K562 (cell line): ENCODE measurements around the gene RASGRP4. TPM values are rescaled to one million over a fixed set of nuclear protein-coding genes. Genes with fewer than 3 reads are reported as not detected.

Source experiments
- ATAC-seq: fragments of 200-7000 bp; cut with Tn5 transposase; 3 replicates; pipeline ENCODE4 v1.9.1; 2020; ENCODE audit warnings: moderate library complexity
- Bru-seq: library from RNA; stranded (reverse); fragments of 400-500 nt; gene quantifications from one replicate; lab custom pipeline; 2021; lab: Mats Ljungman, UMichigan
- BruChase-seq, 2 experiments: library from RNA; stranded (reverse); fragments of 400-500 nt; gene quantifications; one replicate each; lab custom pipeline; 2021; lab: Mats Ljungman, UMichigan
- BruUV-seq: library from RNA; stranded (reverse); fragments of 400-500 nt; replicated peaks from 2 replicates; lab custom pipeline; 2021; lab: Mats Ljungman, UMichigan
- CTCF ChIA-PET: fragments of 300-600 bp; formaldehyde crosslinking; extraction: SDS; loops from one replicate; lab custom pipeline; 2021; ENCODE audit warnings: low intra/inter-chr PET ratio; lab: Yijun Ruan, JAX
- POLR2A ChIA-PET: fragments of 300-600, 350-650 bp; sonication (Branson Sonifier 250); formaldehyde crosslinking; extraction: SDS; loops from one replicate; lab custom pipeline; 2021; ENCODE audit warnings: antibody characterized with exemption, inconsistent platforms; lab: Yijun Ruan, JAX
- DNase-seq, 4 experiments: peaks; one replicate each; pipeline versions ENCODE4 v3.0.0 to v3.0.0-alpha.2; 2011 to 2018; ENCODE audit warnings: low spot score in 3 of 4, mixed read lengths in 3 of 4; ENCODE audit errors: extremely low read depth in 1 of 4
- FAIRE-seq: peaks from 2 replicates; lab custom pipeline; 2011; peaks lifted over from hg19 to GRCh38; lab: Jason Lieb, UNC
- H2AFZ ChIP-seq: 2 replicates; pipeline ENCODE4 v1.6.0; 2011; ENCODE audit warnings: low read depth, low read length, control low read depth, inconsistent platforms
- H3K27ac ChIP-seq: fragments of 200-600 bp; 3 replicates; pipeline ENCODE4 v1.8.0; 2011; ENCODE audit warnings: low read depth, mild to moderate bottlenecking, control low read depth, inconsistent platforms, low read length, moderate library complexity, mixed read lengths; ENCODE audit errors: extremely low read depth
- H3K27me3 ChIP-seq, 2 experiments: fragments of 300-600 bp in 1 of 2; 2 replicates in 1 of 2; 3 replicates in 1 of 2; pipeline versions ENCODE4 v1.6.0 to v1.8.0; 2011; ENCODE audit warnings: inconsistent platforms in 2 of 2, low read length in 2 of 2, mild to moderate bottlenecking in 1 of 2, mixed read lengths in 1 of 2, moderate library complexity in 1 of 2; ENCODE audit not compliant: control insufficient read depth in 2 of 2, insufficient read depth in 2 of 2
- H3K36me3 ChIP-seq: fragments of 300-600 bp; 3 replicates; pipeline ENCODE4 v1.8.0; 2011; ENCODE audit warnings: mild to moderate bottlenecking, low read length, inconsistent platforms; ENCODE audit not compliant: control insufficient read depth, insufficient read depth
- H3K4me1 ChIP-seq, 2 experiments: fragments of 200-600 bp in 1 of 2; replicated peaks in 1 of 2; 2 replicates in 1 of 2; 3 replicates in 1 of 2; pipeline versions ENCODE4 v1.5.1 to v1.8.0; 2011; ENCODE audit warnings: inconsistent platforms in 2 of 2, low read length in 2 of 2, mild to moderate bottlenecking in 1 of 2, mixed read lengths in 1 of 2, moderate library complexity in 1 of 2; ENCODE audit not compliant: control insufficient read depth in 2 of 2, insufficient read depth in 2 of 2
- H3K4me2 ChIP-seq: 2 replicates; pipeline ENCODE4 v1.6.1; 2011; ENCODE audit warnings: low read length, control low read depth, inconsistent platforms, mixed read lengths; ENCODE audit not compliant: insufficient read depth
- H3K4me3 ChIP-seq: fragments of 200-600 bp; sonication (generic), shearing (Covaris generic); 2 replicates; pipeline ENCODE4 v1.5.1; 2016; ENCODE audit warnings: control low read depth, inconsistent platforms
- H3K79me2 ChIP-seq: fragments of 200-600 bp; 3 replicates; pipeline ENCODE4 v1.8.0; 2011; ENCODE audit warnings: low read length, inconsistent platforms; ENCODE audit not compliant: control insufficient read depth, insufficient read depth
- H3K9ac ChIP-seq, 2 experiments: 2 replicates each; pipeline versions ENCODE4 v1.6.0 to v1.6.1; 2011; ENCODE audit warnings: low read depth in 2 of 2, low read length in 2 of 2, control low read depth in 1 of 2, inconsistent platforms in 1 of 2, mild to moderate bottlenecking in 1 of 2, mixed read lengths in 1 of 2; ENCODE audit not compliant: insufficient read depth in 1 of 2
- H3K9me1 ChIP-seq: one replicate; pipeline ENCODE4 v1.6.0; 2011; ENCODE audit warnings: inconsistent platforms, mild to moderate bottlenecking, low read length, moderate library complexity; ENCODE audit not compliant: control insufficient read depth, insufficient read depth
- H3K9me3 ChIP-seq: replicated peaks from 2 replicates; pipeline ENCODE4 v1.5.1; 2011; ENCODE audit warnings: low read depth, low read length, inconsistent platforms; ENCODE audit not compliant: control insufficient read depth, insufficient read depth
- H4K20me1 ChIP-seq: replicated peaks from 2 replicates; pipeline ENCODE4 v1.6.1; 2011; ENCODE audit warnings: low read length, inconsistent platforms, mixed read lengths; ENCODE audit not compliant: control insufficient read depth, insufficient read depth
- ARID2 ChIP-seq: fragments of 450-650 bp; IDR thresholded peaks from 2 replicates; pipeline ENCODE4 v1.6.1; 2017; ENCODE audit warnings: antibody characterized with exemption, mild to moderate bottlenecking
- CHCHD3 ChIP-seq: fragments of 250-450 bp; sonication (Bioruptor Pico); IDR thresholded peaks from 2 replicates; pipeline ENCODE4 v2.1.2; 2022; ENCODE audit warnings: mild to moderate bottlenecking
- E2F3 ChIP-seq: fragments of 250-450 bp; sonication (Bioruptor Pico); IDR thresholded peaks from 2 replicates; pipeline ENCODE4 v1.4.0; 2020; ENCODE audit warnings: mild to moderate bottlenecking
- ELF2 ChIP-seq: fragments of 250-450 bp; sonication (Bioruptor Pico); IDR thresholded peaks from 2 replicates; pipeline ENCODE4 v1.5.0; 2021; ENCODE audit warnings: mild to moderate bottlenecking
- FOXM1 ChIP-seq, 2 experiments: fragments of 450-650 bp in 1 of 2; sonication (generic) in 1 of 2; formaldehyde crosslinking in 1 of 2; IDR thresholded peaks; 2 replicates each; pipeline versions ENCODE4 v1.6.1 to v1.9.0; 2017 to 2022; ENCODE audit warnings: low read depth in 2 of 2, mild to moderate bottlenecking in 2 of 2, missing genetic modification reagents in 1 of 2, moderate library complexity in 1 of 2
- HBP1 ChIP-seq: fragments of 450-650 bp; formaldehyde crosslinking; IDR thresholded peaks from 2 replicates; pipeline ENCODE4 v1.4.0; 2022; ENCODE audit warnings: missing genetic modification characterization
- ILK ChIP-seq: fragments of 450-650 bp; IDR thresholded peaks from 2 replicates; pipeline ENCODE4 v1.6.1; 2016; ENCODE audit warnings: missing genetic modification characterization, low read depth, mild to moderate bottlenecking, missing compliant biosample characterization, moderate library complexity, borderline replicate concordance
- NFRKB ChIP-seq: fragments of 450-650 bp; IDR thresholded peaks from 2 replicates; pipeline ENCODE4 v1.6.1; 2016; ENCODE audit warnings: low read depth
- NR1H2 ChIP-seq: sonication (generic); formaldehyde crosslinking; IDR thresholded peaks from 2 replicates; pipeline ENCODE4 v1.4.0; 2020; ENCODE audit warnings: mild to moderate bottlenecking, missing genetic modification reagents
- PTBP1 ChIP-seq: fragments of 200-400 bp; formaldehyde crosslinking; IDR thresholded peaks from 2 replicates; pipeline ENCODE4 v1.6.1; 2017; ENCODE audit warnings: low read depth, low read length
- RBFOX2 ChIP-seq: fragments of 200-400 bp; formaldehyde crosslinking; IDR thresholded peaks from 2 replicates; pipeline ENCODE4 v1.6.1; 2017; ENCODE audit warnings: low read depth, mild to moderate bottlenecking, low read length, moderate library complexity
- SIN3A ChIP-seq, 2 experiments: fragments of 150-350 bp in 1 of 2; IDR thresholded peaks; 2 replicates each; pipeline ENCODE4 v1.6.1; 2011 to 2016; ENCODE audit warnings: borderline replicate concordance in 2 of 2, low read depth in 2 of 2, low read length in 2 of 2, mild to moderate bottlenecking in 2 of 2, moderate library complexity in 2 of 2; ENCODE audit not compliant: control insufficient read depth in 1 of 2
- TRIM28 ChIP-seq: fragments of 450-650 bp; IDR thresholded peaks from 2 replicates; pipeline ENCODE4 v1.6.1; 2017
- ZBTB7A ChIP-seq: IDR thresholded peaks from 2 replicates; pipeline ENCODE4 v1.6.1; 2011; ENCODE audit warnings: low read depth, mild to moderate bottlenecking, low read length, moderate library complexity, borderline replicate concordance; ENCODE audit not compliant: control insufficient read depth
- ZFP36 ChIP-seq: fragments of 150-350 bp; IDR thresholded peaks from 2 replicates; pipeline ENCODE4 v1.6.1; 2018; ENCODE audit warnings: low read length, low read depth; ENCODE audit not compliant: partially characterized antibody
- ZNF224 ChIP-seq: sonication (generic); formaldehyde crosslinking; IDR thresholded peaks from 2 replicates; pipeline ENCODE4 v1.8.0; 2022; ENCODE audit warnings: mild to moderate bottlenecking, missing genetic modification reagents
- ZNF766 ChIP-seq: fragments of 200-800 bp; sonication (Bioruptor generic); conservative IDR thresholded peaks from 2 replicates; pipeline ENCODE4 v1.6.1; 2016; ENCODE audit warnings: missing genetic modification characterization, missing compliant biosample characterization
- WGBS: fragments of 100-300 bp; shearing (Covaris generic); methylation state at CpG from one replicate; pipeline ENCODE4 v1.1.6; 2016; ENCODE audit warnings: low coverage, mixed read lengths; ENCODE audit not compliant: insufficient coverage; ENCODE audit errors: missing lambda C conversion rate; 5-methylcytosine and 5-hydroxymethylcytosine counted together
- in situ Hi-C: fragments of 300-500 bp; cut with MboI; formaldehyde crosslinking; loops from 4 replicates; pipeline ENCODE4 v1.15.0; 2018; ENCODE audit warnings: inconsistent platforms, mixed read lengths
- intact Hi-C: fragments of 100-400 bp; cut with micrococcal nuclease; formaldehyde crosslinking; loops from 2 replicates; pipeline ENCODE4 v1.14.2; 2022
- long read RNA-seq, 3 experiments: library from polyadenylated mRNA in 2 of 3; library from RNA in 1 of 3; unstranded in 2 of 3; stranded (forward) in 1 of 3; transcript quantifications; one replicate each; pipeline ENCODE4 v2.0.0, GENCODE V29; 2019 to 2022
- polyA minus RNA-seq, 3 experiments: library from RNA; depleted of rRNA, polyadenylated mRNA; stranded (reverse); fragments of >200 nt; gene quantifications; 2 replicates each; pipeline ENCODE4 v1.2.3, GENCODE V29; 2011
- polyA plus RNA-seq, 8 experiments: library from polyadenylated mRNA; depleted of rRNA in 4 of 8; stranded (reverse) in 5 of 8; unstranded in 3 of 8; fragments of >200 nt; fragmentation: Nextera tagmentation in 2 of 8; fragmentation: Illumina TruSeq in 1 of 8; extraction: Ambion mirVana in 2 of 8; extraction: Trizol in 1 of 8; gene quantifications; 2 replicates each; pipeline versions ENCODE4 v1.2.1 to v1.2.3, GENCODE V29; 2011 to 2014; ENCODE audit warnings: inconsistent platforms in 1 of 8, missing spikeins in 1 of 8
- total RNA-seq, 7 experiments: library from RNA; depleted of rRNA in 6 of 7; stranded (reverse); fragments of >200 nt in 6 of 7; fragmentation: Illumina TruSeq in 2 of 7; extraction: Trizol in 2 of 7; gene quantifications; 2 replicates each; pipeline versions ENCODE4 v1.2.1 to v1.2.3, GENCODE V29; 2011 to 2021; ENCODE audit warnings: low replicate concordance in 1 of 7

RASGRP4 gene
- total RNA-seq (2011; cell fraction: chromatin; rRNA removed; ENCODE audit: low replicate concordance): 5.4 and 14.4 TPM in 2 replicates
- total RNA-seq (2011; cell fraction: nucleolus; rRNA removed): 6.4 and 8.8 TPM in 2 replicates
- 5.6 and 10.2 TPM in 2 replicates for total RNA-seq (2011; cell fraction: nucleoplasm; rRNA removed)
- 2.8 and 3.8 TPM in 2 replicates for total RNA-seq (2014; rRNA removed)
- total RNA-seq (2014; rRNA removed; fragmentation: Illumina TruSeq; extraction: Trizol): 1.1 TPM in 2 replicates
- 3.5 and 3.8 TPM in 2 replicates for total RNA-seq (2015; rRNA removed; fragmentation: Illumina TruSeq; extraction: Trizol)
- 3.9 TPM in 2 replicates for total RNA-seq (2021)
- 4.5 and 11.4 TPM in 2 replicates for polyA plus RNA-seq (2011; rRNA removed)
- 11.2 and 13.0 TPM in 2 replicates for polyA plus RNA-seq (2011; cell fraction: cytosol; rRNA removed)
- 23.4 and 27.1 TPM in 2 replicates for polyA plus RNA-seq (2011; cell fraction: nucleus; rRNA removed)
- polyA plus RNA-seq (2012): 5.5 and 22.2 TPM in 2 replicates
- 4.4 and 4.8 TPM in 2 replicates for polyA plus RNA-seq (2014; fragmentation: Illumina TruSeq; extraction: Trizol)
- under 1 TPM; 0.39 to 0.55 TPM for polyA plus RNA-seq (2014; fragmentation: Nextera tagmentation; extraction: Ambion mirVana)
- 3.4 and 4.6 TPM in 2 replicates for polyA plus RNA-seq (2014; rRNA removed)
- polyA minus RNA-seq (2011; rRNA and poly(A)+ RNA removed): 1.8 and 2.5 TPM in 2 replicates
- 4.3 and 6.2 TPM in 2 replicates for polyA minus RNA-seq (2011; cell fraction: cytosol; rRNA and poly(A)+ RNA removed)
- polyA minus RNA-seq (2011; cell fraction: nucleus; rRNA and poly(A)+ RNA removed): 3.0 and 5.6 TPM in 2 replicates
- Bru-seq, nascent RNA: percentile 46 among the genes with signal in this experiment
- percentile 37 among the genes with signal in this experiment for BruChase-seq, experiment 1, labeled RNA remaining after a 2-hour chase
- BruChase-seq, experiment 2, labeled RNA remaining after a 6-hour chase: percentile 36 among the genes with signal in this experiment
- long read RNA-seq, experiment 1, partial matches to known transcripts: 1 of 2 reads
- long read RNA-seq, experiment 1, other reads (novel, unspliced or antisense): 1 of 2 reads
- long read RNA-seq, experiment 2, partial matches to known transcripts: 2 of 3 reads
- long read RNA-seq, experiment 2, other reads (novel, unspliced or antisense): 1 of 3 reads
- long read RNA-seq, experiment 3: 0 reads

DNA sequence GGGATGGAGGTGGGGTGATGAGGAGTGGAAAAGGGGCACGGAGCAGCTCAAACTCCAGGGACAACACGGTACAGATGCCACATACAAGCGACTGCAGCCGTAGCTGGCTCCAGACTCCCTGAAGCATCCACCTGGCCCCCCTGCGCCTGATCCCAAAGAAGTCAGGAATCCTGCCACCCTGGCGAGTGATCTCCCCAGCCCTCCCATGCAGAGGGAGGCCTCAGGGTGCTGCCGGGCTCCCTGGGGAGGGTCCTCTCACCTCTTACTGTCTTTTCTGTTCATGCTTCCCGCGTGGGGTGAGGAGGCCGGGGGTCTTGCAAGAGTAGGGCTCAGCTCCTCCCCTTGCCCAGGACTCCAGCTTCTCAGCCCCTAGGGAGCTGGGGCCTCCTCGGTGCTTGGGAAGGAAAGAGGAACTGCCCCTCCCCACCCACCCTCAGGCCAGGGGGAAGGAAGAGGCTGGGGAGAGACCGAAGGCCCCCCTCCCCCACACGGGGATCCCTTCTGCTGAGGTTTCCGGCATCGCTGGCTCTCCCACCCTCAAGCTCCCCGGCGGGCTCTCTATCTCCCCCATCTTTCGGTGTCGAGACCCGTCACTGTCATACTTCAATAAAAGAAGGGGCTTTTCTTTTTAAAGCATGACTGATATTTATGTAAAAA lies at the start of gene RASGRP4:
Gene RASGRP4 (minus strand): TSS at position 410 of the 657 bp plus-strand sequence. CDS start 128 bp downstream, at position 282.
- H3K79me2 ChIP-seq: peaks cover 4% of the 10 kb centered on the region; the same call in 1 of the 3 replicates
- no peaks in the 10 kb centered on the region for H3K9me1 ChIP-seq
- in situ Hi-C loops (no loop called here), intact Hi-C loops (no loop called here)
- FAIRE-seq: no peak
- H3K27me3 ChIP-seq: no peaks in the 10 kb centered on the region
- H3K9me3 ChIP-seq: no peaks in the 10 kb centered on the region
- H3K4me2 ChIP-seq: peak within 1 kb of the TSS; percentile 80
- peak; percentile 76 to 84 (median 79) for DNase-seq
- WGBS: 14% methylated on average over 16 of the region's 20 CpGs
- peak within 1 kb of the TSS; percentile 79 for H3K27ac ChIP-seq
- CTCF ChIA-PET: no interaction called here
- H3K4me3 ChIP-seq: peak within 1 kb of the TSS; percentile 36
- TSS peak; percentile 83 for BruUV-seq
- POLR2A ChIA-PET: interaction anchor here (0.6 to 1.3 kb wide), 3 partner anchors 11 to 207 kb away, joined by 3 to 4 read pairs (median 3); no protein-coding TSS in a partner anchor
- H3K36me3 ChIP-seq: no peaks in the 10 kb centered on the region
- H4K20me1 ChIP-seq: no peaks in the 10 kb centered on the region
- H3K9ac ChIP-seq: peak within 1 kb of the TSS; percentile 66 to 88
- H3K4me1 ChIP-seq: peaks cover 17 to 21% of the 10 kb centered on the region in 2 experiments; a peak in 4 of 5 replicates
- peak within 1 kb of the TSS; percentile 99 for H2AFZ ChIP-seq
- ATAC-seq: peak; percentile 88
- TF ChIP-seq PTBP1 (no peak), SIN3A (IDR thresholded peaks at IDR 0.05; ENCODE audit: borderline replicate concordance in 2 of 2, control insufficient read depth in 1 of 2, low read depth in 2 of 2, low read length in 2 of 2) (no peak), ZNF766 (CRISPR knock-in tag) (no peak), ARID2 (no peak), E2F3 (no peak), ZFP36 (no peak), ILK (tag) (no peak), ZBTB7A (peak; percentile 90), HBP1 (CRISPR knock-in tag) (no peak), RBFOX2 (peak; percentile 62), ELF2 (no peak), CHCHD3 (CRISPR knock-in tag) (no peak), FOXM1 (IDR thresholded peaks at IDR 0.05; ENCODE audit: low read depth) (no peak), FOXM1 (CRISPR knock-in tag; IDR thresholded peaks at IDR 0.05; ENCODE audit: low read depth) (no peak), NR1H2 (CRISPR knock-in tag) (no peak), TRIM28 (no peak), ZNF224 (CRISPR knock-in tag) (no peak), NFRKB (no peak)
